Measurements from ENCODE around the gene TTBK1.

DNA sequence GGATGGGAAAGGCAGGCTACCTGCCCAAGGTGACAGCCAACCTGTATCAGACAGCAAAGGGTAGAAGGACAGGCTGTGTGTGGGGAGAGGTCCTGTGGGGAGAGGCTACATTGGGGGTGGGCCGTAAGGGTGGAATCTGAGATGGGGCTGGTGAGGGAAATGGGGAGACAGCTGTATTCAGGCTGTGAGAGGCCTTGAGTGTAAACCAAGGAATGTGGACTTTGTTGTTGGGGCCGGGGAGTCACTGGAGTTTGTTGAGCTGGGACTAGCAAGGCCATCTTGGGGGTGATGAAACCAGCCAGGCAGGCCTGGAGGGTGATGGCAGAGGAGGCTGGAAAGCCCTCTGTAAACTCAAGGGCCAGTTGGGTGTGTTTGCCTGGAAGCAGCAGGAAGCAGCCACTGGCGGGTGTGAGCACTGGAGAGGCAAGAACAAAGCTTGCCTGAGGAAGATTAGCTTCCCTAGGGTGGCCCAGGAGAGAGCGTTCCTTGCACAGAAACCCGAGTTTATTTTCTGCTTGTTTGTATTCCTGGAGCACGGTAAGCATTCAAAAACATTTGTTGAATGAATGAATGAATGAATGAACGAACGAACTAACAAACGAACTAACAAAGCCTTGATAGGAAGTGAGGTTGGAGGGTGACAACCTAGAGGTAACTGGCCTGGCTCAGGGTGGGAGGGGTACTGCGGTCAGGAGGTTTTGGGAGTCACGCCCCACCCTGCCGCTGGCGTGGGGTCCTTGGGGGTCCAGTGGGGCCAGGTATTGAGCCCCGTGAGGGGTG lies 18.9 kb downstream of the TTBK1 start:
- TF ChIP-seq EZH2 (IDR thresholded peaks at IDR 0.05) (no peak), EZH2phosphoT487 (IDR thresholded peaks at IDR 0.05) (no peak)

Measured in neural progenitor cell (in vitro differentiated cells).